Measurements from ENCODE around the gene KRTAP10-6. TPM values are rescaled to one million over a fixed set of nuclear protein-coding genes. Genes with fewer than 3 reads are reported as not detected.
"Not testable (repeated sequence)": the region's sequence is repeated elsewhere in the genome, so short reads cannot be mapped to it uniquely, and the experiment has no call there.

Gene KRTAP10-6
- total RNA-seq, 1 donor from 2014 or later: not detected

- no peak for ATAC-seq
- intact Hi-C loops (cut with DNase I): no loop called here
- no peak for DNase-seq (ENCODE audit: low spot score)
These were observed 9.1 kb downstream of the KRTAP10-6 start for GRCh38 chr21:44583089-44583799.

GRCh38 chr21:44582055-44582454 lies 10.2 kb downstream of the KRTAP10-6 start:
- no peak for DNase-seq (ENCODE audit: low spot score)
- intact Hi-C loops (cut with DNase I): no loop called here
- no peak for ATAC-seq

- intact Hi-C loops (cut with DNase I): no loop called here
- ATAC-seq (no peak), DNase-seq (ENCODE audit: low spot score) (no peak)
These were observed 11.1 kb downstream of the KRTAP10-6 start for GRCh38 chr21:44581158-44581557.

GRCh38 chr21:44580231-44580821 lies 12.0 kb downstream of the KRTAP10-6 start, which contains the start of gene KRTAP10-5:
TSS of gene KRTAP10-5 (minus strand) at chr21:44580604. CDS start at chr21:44580578, 26 bp downstream.
- ATAC-seq; intact Hi-C loops (cut with DNase I); DNase-seq (ENCODE audit: low spot score): not testable (repeated sequence)

- DNase-seq (ENCODE audit: low spot score): no peak
- intact Hi-C loops (cut with DNase I): no loop called here
- no peak for ATAC-seq
These were observed 12.5 kb downstream of the KRTAP10-6 start for GRCh38 chr21:44579833-44580144.

GRCh38 chr21:44579056-44579832 lies 13.1 kb downstream of the KRTAP10-6 start:
- ATAC-seq (no peak), DNase-seq (ENCODE audit: low spot score) (no peak)
- intact Hi-C loops (cut with DNase I): no loop called here

GRCh38 chr21:44578371-44579055 lies 13.8 kb downstream of the KRTAP10-6 start:
- intact Hi-C loops (cut with DNase I): no loop called here
- no peak for ATAC-seq
- DNase-seq (ENCODE audit: low spot score): no peak

- intact Hi-C loops (cut with DNase I): no loop called here
- no peak for ATAC-seq
- no peak for DNase-seq (ENCODE audit: low spot score)
These were observed 16.3 kb downstream of the KRTAP10-6 start for GRCh38 chr21:44576025-44576420.

GRCh38 chr21:44575307-44576024 lies 16.8 kb downstream of the KRTAP10-6 start:
- intact Hi-C loops (cut with DNase I): no loop called here
- ATAC-seq (no peak), DNase-seq (ENCODE audit: low spot score) (no peak)

- intact Hi-C loops (cut with DNase I): no loop called here
- DNase-seq (ENCODE audit: low spot score): no peak
- ATAC-seq: no peak
These were observed 17.6 kb downstream of the KRTAP10-6 start for GRCh38 chr21:44574457-44575306.

GRCh38 chr21:44573630-44574456 lies 18.5 kb downstream of the KRTAP10-6 start, which contains the start of gene KRTAP10-4:
TSS of gene KRTAP10-4 (plus strand) at chr21:44573729. CDS start at chr21:44573759, 30 bp downstream.
- DNase-seq (ENCODE audit: low spot score); ATAC-seq; intact Hi-C loops (cut with DNase I): not testable (repeated sequence)

- intact Hi-C loops (cut with DNase I): no loop called here
- DNase-seq (ENCODE audit: low spot score): no peak
- ATAC-seq: no peak
These were observed 19.2 kb downstream of the KRTAP10-6 start for GRCh38 chr21:44572959-44573583.

- DNase-seq (ENCODE audit: low spot score): peak; percentile 44
- intact Hi-C loops (cut with DNase I): no loop called here
- ATAC-seq: no peak
These were observed 20.2 kb downstream of the KRTAP10-6 start for GRCh38 chr21:44571844-44572782.

GRCh38 chr21:44571296-44571695 lies 21.0 kb downstream of the KRTAP10-6 start:
- intact Hi-C loops (cut with DNase I): no loop called here
- DNase-seq (ENCODE audit: low spot score): no peak
- no peak for ATAC-seq

GRCh38 chr21:44569861-44570517 lies 22.3 kb downstream of the KRTAP10-6 start:
- no peak for DNase-seq (ENCODE audit: low spot score)
- ATAC-seq: no peak
- intact Hi-C loops (cut with DNase I): no loop called here

Data from sciatic nerve (tissue), 2 donors.